ENCODE measurements around the gene USP6NL. TPM values are rescaled to one million over a fixed set of nuclear protein-coding genes. Genes with fewer than 3 reads are reported as not detected.

Gene USP6NL
- total and polyA plus RNA-seq, 9 of the 15 experiments (the other 6 are each of a cell fraction or from before 2014, with no cell fraction given) = 3.2 to 26.6 (median 19.8) TPM

GRCh38 chr10:11539191-11539868, 72.1 kb downstream of the USP6NL start (continued):
- TF ChIP-seq ZNF274 (IDR thresholded peaks at IDR 0.05; ENCODE audit: borderline replicate concordance, low read depth, low read length) (no peak), ZNF589 (CRISPR knock-in tag; IDR thresholded peaks at IDR 0.05; ENCODE audit: low read depth) (peak; percentile 84; the same call in 1 of the 2 replicates), MCM2 (IDR thresholded peaks at IDR 0.05; ENCODE audit: low read depth) (no peak), ZNF511 (CRISPR knock-in tag; IDR thresholded peaks at IDR 0.05) (no peak), SMAD2 (IDR thresholded peaks at IDR 0.05; ENCODE audit: low read depth, low read length) (no peak), FOSL1 (tag; conservative IDR thresholded peaks at IDR 0.05) (peak; percentile 91), HNRNPLL (IDR thresholded peaks at IDR 0.05; ENCODE audit: low read depth, low read length, poor library complexity, severe bottlenecking) (no peak), ZBTB9 (CRISPR knock-in tag; IDR thresholded peaks at IDR 0.05) (no peak), LCOR (CRISPR knock-in tag; IDR thresholded peaks at IDR 0.05) (peak; percentile 74; the same call in 1 of the 2 replicates), ZNF77 (CRISPR knock-in tag; IDR thresholded peaks at IDR 0.05) (no peak), BACH1 (tag; IDR thresholded peaks at IDR 0.05) (peak; percentile 52; the same call in 1 of the 2 replicates)
- TF ChIP-seq, protein P1, sequence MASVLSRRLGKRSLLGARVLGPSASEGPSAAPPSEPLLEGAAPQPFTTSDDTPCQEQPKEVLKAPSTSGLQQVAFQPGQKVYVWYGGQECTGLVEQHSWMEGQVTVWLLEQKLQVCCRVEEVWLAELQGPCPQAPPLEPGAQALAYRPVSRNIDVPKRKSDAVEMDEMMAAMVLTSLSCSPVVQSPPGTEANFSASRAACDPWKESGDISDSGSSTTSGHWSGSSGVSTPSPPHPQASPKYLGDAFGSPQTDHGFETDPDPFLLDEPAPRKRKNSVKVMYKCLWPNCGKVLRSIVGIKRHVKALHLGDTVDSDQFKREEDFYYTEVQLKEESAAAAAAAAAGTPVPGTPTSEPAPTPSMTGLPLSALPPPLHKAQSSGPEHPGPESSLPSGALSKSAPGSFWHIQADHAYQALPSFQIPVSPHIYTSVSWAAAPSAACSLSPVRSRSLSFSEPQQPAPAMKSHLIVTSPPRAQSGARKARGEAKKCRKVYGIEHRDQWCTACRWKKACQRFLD (CRISPR knock-in tag; IDR thresholded peaks at IDR 0.05) = 0 out of 2 replicates have a peak, but pooled peaks have one; percentile 28
- TF ChIP-seq, protein P2, sequence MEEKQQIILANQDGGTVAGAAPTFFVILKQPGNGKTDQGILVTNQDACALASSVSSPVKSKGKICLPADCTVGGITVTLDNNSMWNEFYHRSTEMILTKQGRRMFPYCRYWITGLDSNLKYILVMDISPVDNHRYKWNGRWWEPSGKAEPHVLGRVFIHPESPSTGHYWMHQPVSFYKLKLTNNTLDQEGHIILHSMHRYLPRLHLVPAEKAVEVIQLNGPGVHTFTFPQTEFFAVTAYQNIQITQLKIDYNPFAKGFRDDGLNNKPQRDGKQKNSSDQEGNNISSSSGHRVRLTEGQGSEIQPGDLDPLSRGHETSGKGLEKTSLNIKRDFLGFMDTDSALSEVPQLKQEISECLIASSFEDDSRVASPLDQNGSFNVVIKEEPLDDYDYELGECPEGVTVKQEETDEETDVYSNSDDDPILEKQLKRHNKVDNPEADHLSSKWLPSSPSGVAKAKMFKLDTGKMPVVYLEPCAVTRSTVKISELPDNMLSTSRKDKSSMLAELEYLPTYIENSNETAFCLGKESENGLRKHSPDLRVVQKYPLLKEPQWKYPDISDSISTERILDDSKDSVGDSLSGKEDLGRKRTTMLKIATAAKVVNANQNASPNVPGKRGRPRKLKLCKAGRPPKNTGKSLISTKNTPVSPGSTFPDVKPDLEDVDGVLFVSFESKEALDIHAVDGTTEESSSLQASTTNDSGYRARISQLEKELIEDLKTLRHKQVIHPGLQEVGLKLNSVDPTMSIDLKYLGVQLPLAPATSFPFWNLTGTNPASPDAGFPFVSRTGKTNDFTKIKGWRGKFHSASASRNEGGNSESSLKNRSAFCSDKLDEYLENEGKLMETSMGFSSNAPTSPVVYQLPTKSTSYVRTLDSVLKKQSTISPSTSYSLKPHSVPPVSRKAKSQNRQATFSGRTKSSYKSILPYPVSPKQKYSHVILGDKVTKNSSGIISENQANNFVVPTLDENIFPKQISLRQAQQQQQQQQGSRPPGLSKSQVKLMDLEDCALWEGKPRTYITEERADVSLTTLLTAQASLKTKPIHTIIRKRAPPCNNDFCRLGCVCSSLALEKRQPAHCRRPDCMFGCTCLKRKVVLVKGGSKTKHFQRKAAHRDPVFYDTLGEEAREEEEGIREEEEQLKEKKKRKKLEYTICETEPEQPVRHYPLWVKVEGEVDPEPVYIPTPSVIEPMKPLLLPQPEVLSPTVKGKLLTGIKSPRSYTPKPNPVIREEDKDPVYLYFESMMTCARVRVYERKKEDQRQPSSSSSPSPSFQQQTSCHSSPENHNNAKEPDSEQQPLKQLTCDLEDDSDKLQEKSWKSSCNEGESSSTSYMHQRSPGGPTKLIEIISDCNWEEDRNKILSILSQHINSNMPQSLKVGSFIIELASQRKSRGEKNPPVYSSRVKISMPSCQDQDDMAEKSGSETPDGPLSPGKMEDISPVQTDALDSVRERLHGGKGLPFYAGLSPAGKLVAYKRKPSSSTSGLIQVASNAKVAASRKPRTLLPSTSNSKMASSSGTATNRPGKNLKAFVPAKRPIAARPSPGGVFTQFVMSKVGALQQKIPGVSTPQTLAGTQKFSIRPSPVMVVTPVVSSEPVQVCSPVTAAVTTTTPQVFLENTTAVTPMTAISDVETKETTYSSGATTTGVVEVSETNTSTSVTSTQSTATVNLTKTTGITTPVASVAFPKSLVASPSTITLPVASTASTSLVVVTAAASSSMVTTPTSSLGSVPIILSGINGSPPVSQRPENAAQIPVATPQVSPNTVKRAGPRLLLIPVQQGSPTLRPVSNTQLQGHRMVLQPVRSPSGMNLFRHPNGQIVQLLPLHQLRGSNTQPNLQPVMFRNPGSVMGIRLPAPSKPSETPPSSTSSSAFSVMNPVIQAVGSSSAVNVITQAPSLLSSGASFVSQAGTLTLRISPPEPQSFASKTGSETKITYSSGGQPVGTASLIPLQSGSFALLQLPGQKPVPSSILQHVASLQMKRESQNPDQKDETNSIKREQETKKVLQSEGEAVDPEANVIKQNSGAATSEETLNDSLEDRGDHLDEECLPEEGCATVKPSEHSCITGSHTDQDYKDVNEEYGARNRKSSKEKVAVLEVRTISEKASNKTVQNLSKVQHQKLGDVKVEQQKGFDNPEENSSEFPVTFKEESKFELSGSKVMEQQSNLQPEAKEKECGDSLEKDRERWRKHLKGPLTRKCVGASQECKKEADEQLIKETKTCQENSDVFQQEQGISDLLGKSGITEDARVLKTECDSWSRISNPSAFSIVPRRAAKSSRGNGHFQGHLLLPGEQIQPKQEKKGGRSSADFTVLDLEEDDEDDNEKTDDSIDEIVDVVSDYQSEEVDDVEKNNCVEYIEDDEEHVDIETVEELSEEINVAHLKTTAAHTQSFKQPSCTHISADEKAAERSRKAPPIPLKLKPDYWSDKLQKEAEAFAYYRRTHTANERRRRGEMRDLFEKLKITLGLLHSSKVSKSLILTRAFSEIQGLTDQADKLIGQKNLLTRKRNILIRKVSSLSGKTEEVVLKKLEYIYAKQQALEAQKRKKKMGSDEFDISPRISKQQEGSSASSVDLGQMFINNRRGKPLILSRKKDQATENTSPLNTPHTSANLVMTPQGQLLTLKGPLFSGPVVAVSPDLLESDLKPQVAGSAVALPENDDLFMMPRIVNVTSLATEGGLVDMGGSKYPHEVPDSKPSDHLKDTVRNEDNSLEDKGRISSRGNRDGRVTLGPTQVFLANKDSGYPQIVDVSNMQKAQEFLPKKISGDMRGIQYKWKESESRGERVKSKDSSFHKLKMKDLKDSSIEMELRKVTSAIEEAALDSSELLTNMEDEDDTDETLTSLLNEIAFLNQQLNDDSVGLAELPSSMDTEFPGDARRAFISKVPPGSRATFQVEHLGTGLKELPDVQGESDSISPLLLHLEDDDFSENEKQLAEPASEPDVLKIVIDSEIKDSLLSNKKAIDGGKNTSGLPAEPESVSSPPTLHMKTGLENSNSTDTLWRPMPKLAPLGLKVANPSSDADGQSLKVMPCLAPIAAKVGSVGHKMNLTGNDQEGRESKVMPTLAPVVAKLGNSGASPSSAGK (IDR thresholded peaks at IDR 0.05) = peak; percentile 64
